ENCODE results near the gene YIPF1.

Gene YIPF1

GRCh38 chr1:53918343-53918742 is 28.7 kb upstream of the YIPF1 start:
- Histone ChIP-seq H3K4me3 (ENCODE audit: low read depth in 1 of 2, low read length in 2 of 2) (no peak overlapping the region), H3K27me3 (ENCODE audit: control insufficient read depth in 1 of 2, insufficient read depth in 2 of 2, low read length in 2 of 2) (no peaks in the 10 kb centered on the region), H3K27ac (ENCODE audit: low read depth, low read length) (no peak overlapping the region), H3K36me3 (ENCODE audit: control insufficient read depth in 1 of 2, insufficient read depth in 2 of 2, low read length in 2 of 2) (peaks cover 0 to 6% of the 10 kb centered on the region in 2 donors), H3K4me1 (ENCODE audit: control insufficient read depth in 1 of 2, insufficient read depth in 2 of 2, low read length in 2 of 2) (peaks cover 0 to 3% of the 10 kb centered on the region in 2 donors), H3K9ac (ENCODE audit: low read depth in 1 of 2, low read length in 2 of 2) (no peak overlapping the region), H3K9me3 (ENCODE audit: control insufficient read depth in 1 of 2, low read length in 2 of 2) (no peaks in the 10 kb centered on the region)

GRCh38 chr1:53913352-53914033 is 23.9 kb upstream of the YIPF1 start:
- peaks cover 0 to 5% of the 10 kb centered on the region in 2 donors for H3K36me3 ChIP-seq (ENCODE audit: control insufficient read depth in 1 of 2, insufficient read depth in 2 of 2, low read length in 2 of 2)
- H3K9ac ChIP-seq (ENCODE audit: low read depth in 1 of 2, low read length in 2 of 2) = no peak overlapping the region
- H3K9me3 ChIP-seq (ENCODE audit: control insufficient read depth in 1 of 2, low read length in 2 of 2) = no peaks in the 10 kb centered on the region
- H3K4me1 ChIP-seq (ENCODE audit: control insufficient read depth in 1 of 2, insufficient read depth in 2 of 2, low read length in 2 of 2) = no peaks in the 10 kb centered on the region
- no peaks in the 10 kb centered on the region for H3K27me3 ChIP-seq (ENCODE audit: control insufficient read depth in 1 of 2, insufficient read depth in 2 of 2, low read length in 2 of 2)
- H3K27ac ChIP-seq (ENCODE audit: low read depth, low read length) = no peak overlapping the region
- H3K4me3 ChIP-seq (ENCODE audit: low read depth in 1 of 2, low read length in 2 of 2) = no peak overlapping the region

- peaks cover 0 to 5% of the 10 kb centered on the region in 2 donors for H3K36me3 ChIP-seq (ENCODE audit: control insufficient read depth in 1 of 2, insufficient read depth in 2 of 2, low read length in 2 of 2)
- H3K9ac ChIP-seq (ENCODE audit: low read depth in 1 of 2, low read length in 2 of 2) = no peak overlapping the region
- no peak overlapping the region for H3K4me3 ChIP-seq (ENCODE audit: low read depth in 1 of 2, low read length in 2 of 2)
- H3K9me3 ChIP-seq (ENCODE audit: control insufficient read depth in 1 of 2, low read length in 2 of 2) = no peaks in the 10 kb centered on the region
- no peaks in the 10 kb centered on the region for H3K27me3 ChIP-seq (ENCODE audit: control insufficient read depth in 1 of 2, insufficient read depth in 2 of 2, low read length in 2 of 2)
- no peak overlapping the region for H3K27ac ChIP-seq (ENCODE audit: low read depth, low read length)
- no peaks in the 10 kb centered on the region for H3K4me1 ChIP-seq (ENCODE audit: control insufficient read depth in 1 of 2, insufficient read depth in 2 of 2, low read length in 2 of 2)
These were observed 21.8 kb upstream of the YIPF1 start for GRCh38 chr1:53911442-53911841.

- Histone ChIP-seq H3K4me1 (ENCODE audit: control insufficient read depth in 1 of 2, insufficient read depth in 2 of 2, low read length in 2 of 2) (no peaks in the 10 kb centered on the region), H3K27me3 (ENCODE audit: control insufficient read depth in 1 of 2, insufficient read depth in 2 of 2, low read length in 2 of 2) (no peaks in the 10 kb centered on the region), H3K36me3 (ENCODE audit: control insufficient read depth in 1 of 2, insufficient read depth in 2 of 2, low read length in 2 of 2) (peaks cover 0 to 5% of the 10 kb centered on the region in 2 donors), H3K9me3 (ENCODE audit: control insufficient read depth in 1 of 2, low read length in 2 of 2) (no peaks in the 10 kb centered on the region), H3K9ac (ENCODE audit: low read depth in 1 of 2, low read length in 2 of 2) (no peak overlapping the region), H3K4me3 (ENCODE audit: low read depth in 1 of 2, low read length in 2 of 2) (no peak overlapping the region), H3K27ac (ENCODE audit: low read depth, low read length) (no peak overlapping the region)
These were observed 20.3 kb upstream of the YIPF1 start for GRCh38 chr1:53909946-53910345.

- Histone ChIP-seq H3K27ac (ENCODE audit: low read depth, low read length) (no peak overlapping the region), H3K27me3 (ENCODE audit: control insufficient read depth in 1 of 2, insufficient read depth in 2 of 2, low read length in 2 of 2) (no peaks in the 10 kb centered on the region), H3K9ac (ENCODE audit: low read depth in 1 of 2, low read length in 2 of 2) (no peak overlapping the region), H3K4me1 (ENCODE audit: control insufficient read depth in 1 of 2, insufficient read depth in 2 of 2, low read length in 2 of 2) (no peaks in the 10 kb centered on the region), H3K36me3 (ENCODE audit: control insufficient read depth in 1 of 2, insufficient read depth in 2 of 2, low read length in 2 of 2) (no peaks in the 10 kb centered on the region), H3K9me3 (ENCODE audit: control insufficient read depth in 1 of 2, low read length in 2 of 2) (no peaks in the 10 kb centered on the region), H3K4me3 (ENCODE audit: low read depth in 1 of 2, low read length in 2 of 2) (no peak overlapping the region)
These were observed 16.5 kb upstream of the YIPF1 start for GRCh38 chr1:53906121-53906520.

GRCh38 chr1:53905509-53905908 is 15.9 kb upstream of the YIPF1 start:
- no peaks in the 10 kb centered on the region for H3K9me3 ChIP-seq (ENCODE audit: control insufficient read depth in 1 of 2, low read length in 2 of 2)
- no peaks in the 10 kb centered on the region for H3K36me3 ChIP-seq (ENCODE audit: control insufficient read depth in 1 of 2, insufficient read depth in 2 of 2, low read length in 2 of 2)
- no peaks in the 10 kb centered on the region for H3K4me1 ChIP-seq (ENCODE audit: control insufficient read depth in 1 of 2, insufficient read depth in 2 of 2, low read length in 2 of 2)
- no peak overlapping the region for H3K4me3 ChIP-seq (ENCODE audit: low read depth in 1 of 2, low read length in 2 of 2)
- no peak overlapping the region for H3K9ac ChIP-seq (ENCODE audit: low read depth in 1 of 2, low read length in 2 of 2)
- H3K27ac ChIP-seq (ENCODE audit: low read depth, low read length) = no peak overlapping the region
- H3K27me3 ChIP-seq (ENCODE audit: control insufficient read depth in 1 of 2, insufficient read depth in 2 of 2, low read length in 2 of 2) = no peaks in the 10 kb centered on the region

- Histone ChIP-seq H3K9me3 (ENCODE audit: control insufficient read depth in 1 of 2, low read length in 2 of 2) (no peaks in the 10 kb centered on the region), H3K9ac (ENCODE audit: low read depth in 1 of 2, low read length in 2 of 2) (no peak overlapping the region), H3K4me1 (ENCODE audit: control insufficient read depth in 1 of 2, insufficient read depth in 2 of 2, low read length in 2 of 2) (peaks cover 5 to 7% of the 10 kb centered on the region in 2 donors), H3K36me3 (ENCODE audit: control insufficient read depth in 1 of 2, insufficient read depth in 2 of 2, low read length in 2 of 2) (no peaks in the 10 kb centered on the region), H3K27ac (ENCODE audit: low read depth, low read length) (no peak overlapping the region), H3K27me3 (ENCODE audit: control insufficient read depth in 1 of 2, insufficient read depth in 2 of 2, low read length in 2 of 2) (no peaks in the 10 kb centered on the region), H3K4me3 (ENCODE audit: low read depth in 1 of 2, low read length in 2 of 2) (no peak overlapping the region)
These were observed 12.9 kb upstream of the YIPF1 start for GRCh38 chr1:53902235-53903138.

- Histone ChIP-seq H3K36me3 (ENCODE audit: control insufficient read depth in 1 of 2, insufficient read depth in 2 of 2, low read length in 2 of 2) (no peaks in the 10 kb centered on the region), H3K27me3 (ENCODE audit: control insufficient read depth in 1 of 2, insufficient read depth in 2 of 2, low read length in 2 of 2) (no peaks in the 10 kb centered on the region), H3K4me1 (ENCODE audit: control insufficient read depth in 1 of 2, insufficient read depth in 2 of 2, low read length in 2 of 2) (peaks cover 5 to 7% of the 10 kb centered on the region in 2 donors), H3K9ac (ENCODE audit: low read depth in 1 of 2, low read length in 2 of 2) (no peak overlapping the region), H3K4me3 (ENCODE audit: low read depth in 1 of 2, low read length in 2 of 2) (no peak overlapping the region), H3K9me3 (ENCODE audit: control insufficient read depth in 1 of 2, low read length in 2 of 2) (no peaks in the 10 kb centered on the region), H3K27ac (ENCODE audit: low read depth, low read length) (no peak overlapping the region)
These were observed 10.1 kb upstream of the YIPF1 start for GRCh38 chr1:53899708-53900107.

GRCh38 chr1:53899206-53899628 is 9.6 kb upstream of the YIPF1 start:
- Histone ChIP-seq H3K4me1 (ENCODE audit: control insufficient read depth in 1 of 2, insufficient read depth in 2 of 2, low read length in 2 of 2) (peaks cover 5 to 7% of the 10 kb centered on the region in 2 donors), H3K4me3 (ENCODE audit: low read depth in 1 of 2, low read length in 2 of 2) (no peak overlapping the region), H3K36me3 (ENCODE audit: control insufficient read depth in 1 of 2, insufficient read depth in 2 of 2, low read length in 2 of 2) (no peaks in the 10 kb centered on the region), H3K27ac (ENCODE audit: low read depth, low read length) (no peak overlapping the region), H3K9ac (ENCODE audit: low read depth in 1 of 2, low read length in 2 of 2) (no peak overlapping the region), H3K27me3 (ENCODE audit: control insufficient read depth in 1 of 2, insufficient read depth in 2 of 2, low read length in 2 of 2) (no peaks in the 10 kb centered on the region), H3K9me3 (ENCODE audit: control insufficient read depth in 1 of 2, low read length in 2 of 2) (no peaks in the 10 kb centered on the region)

- Histone ChIP-seq H3K4me3 (ENCODE audit: low read depth in 1 of 2, low read length in 2 of 2) (no peak overlapping the region), H3K36me3 (ENCODE audit: control insufficient read depth in 1 of 2, insufficient read depth in 2 of 2, low read length in 2 of 2) (no peaks in the 10 kb centered on the region), H3K9ac (ENCODE audit: low read depth in 1 of 2, low read length in 2 of 2) (no peak overlapping the region), H3K27me3 (ENCODE audit: control insufficient read depth in 1 of 2, insufficient read depth in 2 of 2, low read length in 2 of 2) (no peaks in the 10 kb centered on the region), H3K27ac (ENCODE audit: low read depth, low read length) (no peak overlapping the region), H3K4me1 (ENCODE audit: control insufficient read depth in 1 of 2, insufficient read depth in 2 of 2, low read length in 2 of 2) (peaks cover 5 to 7% of the 10 kb centered on the region in 2 donors), H3K9me3 (ENCODE audit: control insufficient read depth in 1 of 2, low read length in 2 of 2) (no peaks in the 10 kb centered on the region)
These were observed 7.1 kb upstream of the YIPF1 start for GRCh38 chr1:53896635-53897229.
